Kidney capillary endothelial cell (primary cell): ENCODE measurements around the gene MYO15A.

Source experiments
- DNase-seq: peaks from one replicate; pipeline ENCODE4 v3.0.0-alpha.2; 2018; ENCODE audit warnings: low spot score

Gene MYO15A

GRCh38 chr17:18108401-18109312 lies at the start of gene MYO15A:
Gene MYO15A, plus strand, starts transcription at chr17:18108756. Its CDS starts 10,045 bp downstream, at chr17:18118801.
- no peak for DNase-seq

- DNase-seq, result no peak
These were observed 49.3 kb upstream of the MYO15A start for GRCh38 chr17:18059283-18059682.

GRCh38 chr17:18064053-18064452 lies 44.5 kb upstream of the MYO15A start:
- no peak for DNase-seq

- DNase-seq, result no peak
These were observed 43.0 kb upstream of the MYO15A start for GRCh38 chr17:18065546-18065945.

GRCh38 chr17:18066866-18067265 lies 41.7 kb upstream of the MYO15A start:
- DNase-seq, result no peak

- DNase-seq, result no peak
These were observed 39.5 kb upstream of the MYO15A start for GRCh38 chr17:18069101-18069500.

GRCh38 chr17:18070861-18071340 lies 37.7 kb upstream of the MYO15A start:
- DNase-seq, result no peak

GRCh38 chr17:18071751-18072150 lies 36.8 kb upstream of the MYO15A start:
- no peak for DNase-seq

GRCh38 chr17:18074566-18075272 lies 33.8 kb upstream of the MYO15A start:
- DNase-seq, result no peak

- no peak for DNase-seq
These were observed 31.6 kb upstream of the MYO15A start for GRCh38 chr17:18076936-18077335.

- no peak for DNase-seq
These were observed 29.0 kb upstream of the MYO15A start for GRCh38 chr17:18079543-18079942.

- DNase-seq, result no peak
These were observed 24.3 kb upstream of the MYO15A start for GRCh38 chr17:18084256-18084655.

GRCh38 chr17:18087610-18088491 lies 20.7 kb upstream of the MYO15A start, which contains the start of gene DRG2:
Gene DRG2, plus strand, starts transcription at chr17:18087948. Its CDS starts 76 bp downstream, at chr17:18088024.
- DNase-seq, result peak; percentile 84

GRCh38 chr17:18089613-18090012 lies 18.9 kb upstream of the MYO15A start:
- no peak for DNase-seq

GRCh38 chr17:18093616-18094408 lies 14.7 kb upstream of the MYO15A start:
- DNase-seq, result peak; percentile 71

- no peak for DNase-seq
These were observed 14.1 kb upstream of the MYO15A start for GRCh38 chr17:18094409-18094807.

GRCh38 chr17:18099516-18099915 lies 9.0 kb upstream of the MYO15A start:
- DNase-seq, result no peak

GRCh38 chr17:18100616-18101015 lies 7.9 kb upstream of the MYO15A start:
- no peak for DNase-seq

- DNase-seq, result no peak
These were observed 6.7 kb upstream of the MYO15A start for GRCh38 chr17:18101828-18102227.

- DNase-seq, result no peak
These were observed 5.9 kb upstream of the MYO15A start for GRCh38 chr17:18102640-18103039.

- DNase-seq, result no peak
These were observed 3.5 kb upstream of the MYO15A start for GRCh38 chr17:18105027-18105426.
